Neuronal stem cell (in vitro differentiated cells): Measurements from ENCODE around the gene KCNQ1.
A peak's percentile ranks its signal among the peaks of the same experiment; 100 is the strongest.

ENCODE experiments used
- DNase-seq: peaks from one replicate; pipeline ENCODE4 v3.0.0-alpha.2; 2013; ENCODE audit warnings: low spot score
- H2AFZ ChIP-seq: one replicate; pipeline ENCODE4 v1.6.1; 2013; ENCODE audit warnings: mild to moderate bottlenecking, low read length, inconsistent platforms
- H2AK5ac ChIP-seq: 2 replicates; pipeline ENCODE4 v1.6.1; 2013; ENCODE audit warnings: low read depth, mild to moderate bottlenecking, inconsistent platforms, low read length, moderate library complexity, mixed read lengths
- H2BK120ac ChIP-seq: 2 replicates; pipeline ENCODE4 v1.6.1; 2013; ENCODE audit warnings: low read depth, mild to moderate bottlenecking, inconsistent platforms, low read length, moderate library complexity, mixed read lengths
- H2BK12ac ChIP-seq: one replicate; pipeline ENCODE4 v1.6.1; 2013; ENCODE audit warnings: low read length, inconsistent platforms
- H2BK15ac ChIP-seq: 2 replicates; pipeline ENCODE4 v1.6.1; 2013; ENCODE audit warnings: mild to moderate bottlenecking, low read length, inconsistent platforms, mixed read lengths
- H2BK5ac ChIP-seq: one replicate; pipeline ENCODE4 v1.6.1; 2013; ENCODE audit warnings: inconsistent platforms, mild to moderate bottlenecking, low read length, moderate library complexity
- H3K14ac ChIP-seq: one replicate; pipeline ENCODE4 v1.6.1; 2013; ENCODE audit warnings: low read length, inconsistent platforms
- H3K18ac ChIP-seq: 2 replicates; pipeline ENCODE4 v1.6.1; 2013; ENCODE audit warnings: low read length, inconsistent platforms
- H3K23ac ChIP-seq: 2 replicates; pipeline ENCODE4 v1.6.1; 2013; ENCODE audit warnings: low read depth, mild to moderate bottlenecking, mixed read lengths, low read length, inconsistent platforms; ENCODE audit not compliant: poor library complexity
- H3K27ac ChIP-seq: replicated peaks from 3 replicates; pipeline ENCODE4 v1.5.1; 2013; ENCODE audit warnings: low read length, inconsistent platforms
- H3K27me3 ChIP-seq, 3 experiments: 2 replicates each; pipeline ENCODE4 v1.6.1; 2013; ENCODE audit warnings: low read length in 3 of 3, mild to moderate bottlenecking in 2 of 3, inconsistent platforms in 1 of 3, low read depth in 1 of 3, mixed read lengths in 1 of 3, moderate library complexity in 1 of 3; ENCODE audit not compliant: control insufficient read depth in 3 of 3, insufficient read depth in 3 of 3
- H3K36me3 ChIP-seq, 2 donors: replicated peaks in 1 of 2; 2 replicates each; pipeline ENCODE4 v1.6.1; 2013; ENCODE audit warnings: low read length in 2 of 2; ENCODE audit not compliant: control insufficient read depth in 2 of 2, insufficient read depth in 2 of 2
- H3K4ac ChIP-seq: 2 replicates; pipeline ENCODE4 v1.6.1; 2013; ENCODE audit warnings: inconsistent platforms, mild to moderate bottlenecking, low read length, moderate library complexity
- H3K4me1 ChIP-seq, 2 donors: 1 replicate in 1 of 2; 2 replicates in 1 of 2; pipeline ENCODE4 v1.6.1; 2013; ENCODE audit warnings: low read length in 2 of 2, low read depth in 1 of 2; ENCODE audit not compliant: control insufficient read depth in 2 of 2, insufficient read depth in 1 of 2
- H3K4me2 ChIP-seq: one replicate; pipeline ENCODE4 v1.6.1; 2013; ENCODE audit warnings: mild to moderate bottlenecking, low read length, inconsistent platforms; ENCODE audit not compliant: insufficient read depth, poor library complexity, severe bottlenecking
- H3K4me3 ChIP-seq, 2 donors: 2 replicates each; pipeline ENCODE4 v1.5.1; 2013; ENCODE audit warnings: low read length in 2 of 2, mild to moderate bottlenecking in 2 of 2, inconsistent platforms in 1 of 2, moderate library complexity in 1 of 2
- H3K79me1 ChIP-seq: one replicate; pipeline ENCODE4 v1.6.1; 2013; ENCODE audit warnings: low read depth, mild to moderate bottlenecking, inconsistent platforms, low read length, moderate library complexity
- H3K9ac ChIP-seq: one replicate; pipeline ENCODE4 v1.6.1; 2013; ENCODE audit warnings: mild to moderate bottlenecking, low read depth, low read length, inconsistent platforms; ENCODE audit not compliant: poor library complexity
- H3K9me3 ChIP-seq, 2 donors: replicated peaks in 1 of 2; 2 replicates each; pipeline versions ENCODE3 to v1.6.1; 2013; ENCODE audit warnings: low read length in 2 of 2, mild to moderate bottlenecking in 2 of 2, inconsistent platforms in 1 of 2, low read depth in 1 of 2, mixed read lengths in 1 of 2, moderate library complexity in 1 of 2; ENCODE audit not compliant: control insufficient read depth in 2 of 2, insufficient read depth in 1 of 2
- H4K8ac ChIP-seq: one replicate; pipeline ENCODE4 v1.6.1; 2013; ENCODE audit warnings: low read depth, mild to moderate bottlenecking, inconsistent platforms, low read length, moderate library complexity
- H4K91ac ChIP-seq: one replicate; pipeline ENCODE4 v1.6.1; 2013; ENCODE audit warnings: low read length, low read depth, mild to moderate bottlenecking, inconsistent platforms; ENCODE audit not compliant: poor library complexity
- WGBS, 2 donors: extraction: QIAGEN DNeasy Blood & Tissue Kit; methylation state at CpG; one replicate each; pipeline ENCODE4 v1.1.7; 2013; ENCODE audit warnings: missing lambda C conversion rate in 2 of 2, mixed read lengths in 1 of 2; ENCODE audit not compliant: insufficient read length in 2 of 2, insufficient replicate concordance in 1 of 2; ENCODE audit errors: extremely low coverage in 2 of 2; 5-methylcytosine and 5-hydroxymethylcytosine counted together

KCNQ1 gene

DNA sequence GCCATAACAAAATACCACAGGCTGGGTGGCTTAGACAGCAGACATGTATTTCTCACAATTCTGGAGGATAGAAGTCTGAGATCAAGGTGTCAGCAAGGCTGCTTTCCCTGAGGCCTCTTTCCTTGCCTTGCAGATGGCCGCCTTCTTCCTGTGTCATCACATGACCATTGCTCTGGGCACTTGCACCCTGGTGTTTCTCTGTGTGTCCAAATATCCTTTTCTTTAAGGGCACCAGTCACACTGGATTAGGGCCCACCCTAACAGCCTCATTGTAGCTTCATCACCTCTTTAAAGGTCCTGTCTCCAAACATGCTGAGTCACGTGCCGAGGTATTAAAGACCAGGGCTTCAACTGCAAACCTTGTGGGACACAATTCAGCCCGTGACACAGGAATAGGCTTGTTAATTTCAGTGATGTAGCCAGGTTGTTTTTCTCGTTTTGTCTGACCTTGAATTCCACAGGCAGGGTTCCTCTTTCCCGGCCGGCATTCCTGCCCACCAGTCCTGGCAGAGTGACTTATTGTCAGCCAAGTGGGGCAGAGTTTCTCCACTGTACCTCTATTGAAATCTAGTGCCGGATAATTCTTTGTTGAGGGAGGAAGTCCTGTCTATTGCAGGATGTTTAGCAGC, 154.9 kb downstream of the KCNQ1 start:
- no peak overlapping the region for H3K9ac ChIP-seq
- peaks cover 3 to 4% of the 10 kb centered on the region in 2 donors for H3K9me3 ChIP-seq
- H3K4me2 ChIP-seq = no peak overlapping the region
- WGBS, 2 donors = no CpG with 5 or more reads among the region's 8 CpGs
- H3K18ac ChIP-seq = no peak overlapping the region
- no peak overlapping the region for H2AK5ac ChIP-seq
- no peaks in the 10 kb centered on the region for H3K27me3 ChIP-seq
- H2BK15ac ChIP-seq = no peak overlapping the region
- H3K14ac ChIP-seq = no peak overlapping the region
- no peak overlapping the region for H2BK5ac ChIP-seq
- H3K79me1 ChIP-seq = no peaks in the 10 kb centered on the region
- no peak overlapping the region for H4K8ac ChIP-seq
- H3K4ac ChIP-seq = no peak overlapping the region
- H2BK12ac ChIP-seq = no peak overlapping the region
- H3K27ac ChIP-seq = no peak overlapping the region
- DNase-seq = no peak
- H4K91ac ChIP-seq = no peak overlapping the region
- H3K23ac ChIP-seq = no peak overlapping the region
- peaks cover 0 to 2% of the 10 kb centered on the region in 2 donors for H3K4me1 ChIP-seq
- no peak overlapping the region for H2BK120ac ChIP-seq
- H3K36me3 ChIP-seq = no peaks in the 10 kb centered on the region
- H3K4me3 ChIP-seq = no peak overlapping the region
- H2AFZ ChIP-seq = peak overlapping the region; percentile 23

- Histone ChIP-seq H3K79me1 (no peaks in the 10 kb centered on the region), H3K18ac (no peak overlapping the region), H3K23ac (no peak overlapping the region), H3K36me3 (no peaks in the 10 kb centered on the region), H3K27me3 (no peaks in the 10 kb centered on the region), H4K8ac (no peak overlapping the region), H2AFZ (no peak overlapping the region), H3K14ac (no peak overlapping the region), H3K27ac (no peak overlapping the region), H3K9ac (no peak overlapping the region), H2BK15ac (no peak overlapping the region), H2BK120ac (no peak overlapping the region), H4K91ac (no peak overlapping the region), H2BK12ac (no peak overlapping the region), H3K4me2 (no peak overlapping the region), H2AK5ac (no peak overlapping the region), H3K9me3 (peaks cover 0 to 4% of the 10 kb centered on the region in 2 donors), H3K4me3 (no peak overlapping the region), H2BK5ac (no peak overlapping the region), H3K4me1 (no peaks in the 10 kb centered on the region), H3K4ac (no peak overlapping the region)
- no peak for DNase-seq
- WGBS, 2 donors = no CpG with 5 or more reads among the region's 2 CpGs
Measured at GRCh38 chr11:2609345-2609744, 164.5 kb downstream of the KCNQ1 start.

DNA sequence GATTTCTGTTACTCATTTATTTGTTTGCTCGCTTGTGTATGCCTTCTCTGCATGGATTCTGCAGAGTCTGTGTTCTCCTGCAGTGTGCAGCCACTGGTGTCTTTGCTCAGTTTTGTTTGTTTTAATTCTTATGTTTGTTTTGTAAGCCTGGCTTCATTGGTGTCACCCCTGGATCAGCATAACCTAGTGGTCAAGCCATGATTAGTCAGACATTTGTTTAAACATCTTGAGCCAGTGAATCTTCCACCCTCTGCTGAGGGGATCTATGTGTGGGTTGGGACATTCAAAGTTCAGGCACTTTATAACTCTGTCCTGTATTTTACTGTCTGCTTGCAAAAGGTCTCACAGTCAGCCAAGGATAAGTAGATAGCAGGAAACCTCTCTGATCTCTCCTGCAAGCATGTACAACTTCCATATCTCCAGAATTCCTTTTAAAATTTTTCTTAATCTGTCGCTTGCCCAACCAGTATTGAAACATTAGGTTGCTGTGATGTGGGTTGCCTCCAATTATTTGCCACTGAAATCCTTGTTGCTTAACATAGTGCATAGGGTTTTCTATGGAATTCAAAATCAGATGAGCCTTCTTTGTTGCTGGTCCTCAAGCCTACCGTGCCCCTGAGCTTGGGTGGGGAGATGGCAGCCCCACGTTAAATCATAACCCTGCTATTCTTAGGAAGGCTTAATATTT, 168.2 kb downstream of the KCNQ1 start:
- Histone ChIP-seq H4K8ac (no peak overlapping the region), H4K91ac (no peak overlapping the region), H3K27ac (no peak overlapping the region), H3K36me3 (no peaks in the 10 kb centered on the region), H2AFZ (no peak overlapping the region), H3K23ac (no peak overlapping the region), H3K4ac (no peak overlapping the region), H3K4me3 (no peak overlapping the region), H3K4me2 (no peak overlapping the region), H3K14ac (no peak overlapping the region), H3K4me1 (no peaks in the 10 kb centered on the region), H3K9ac (no peak overlapping the region), H2BK5ac (no peak overlapping the region), H3K79me1 (no peaks in the 10 kb centered on the region), H3K9me3 (no peaks in the 10 kb centered on the region), H3K18ac (no peak overlapping the region), H2BK120ac (no peak overlapping the region), H3K27me3 (no peaks in the 10 kb centered on the region), H2BK15ac (no peak overlapping the region), H2AK5ac (no peak overlapping the region), H2BK12ac (no peak overlapping the region)
- WGBS, 2 donors = no CpG with 5 or more reads among the region's 4 CpGs
- no peak for DNase-seq

DNA sequence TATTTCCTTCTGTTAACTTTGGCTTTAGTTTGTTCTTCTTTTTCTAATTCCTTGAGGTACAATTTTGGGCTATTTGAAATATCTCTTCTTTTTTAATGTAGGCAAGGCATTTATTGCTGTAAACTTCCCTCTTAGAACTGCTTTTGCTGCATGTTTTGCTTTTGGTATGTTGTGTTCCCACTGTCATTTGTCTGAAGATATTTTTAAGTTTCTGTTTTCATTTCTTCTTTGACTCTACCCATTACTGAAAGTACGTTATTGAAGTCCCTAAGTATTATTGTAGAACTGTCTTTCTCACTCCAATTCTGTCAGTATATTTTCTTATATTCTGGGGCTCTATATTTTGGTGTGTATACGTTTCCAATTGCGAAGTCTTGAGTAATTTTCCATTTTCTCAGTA, 177.1 kb downstream of the KCNQ1 start:
- Histone ChIP-seq H2BK15ac (no peak overlapping the region), H3K79me1 (no peaks in the 10 kb centered on the region), H3K23ac (no peak overlapping the region), H2BK120ac (no peak overlapping the region), H2AFZ (no peak overlapping the region), H4K8ac (no peak overlapping the region), H3K27me3 (peaks cover 0 to 2% (median 0%) of the 10 kb centered on the region in 3 experiments), H3K9me3 (peaks cover 0 to 2% of the 10 kb centered on the region in 2 donors), H3K4me1 (no peaks in the 10 kb centered on the region), H3K18ac (no peak overlapping the region), H3K4me3 (no peak overlapping the region), H3K14ac (no peak overlapping the region), H3K4ac (no peak overlapping the region), H2AK5ac (no peak overlapping the region), H3K27ac (no peak overlapping the region), H3K36me3 (no peaks in the 10 kb centered on the region), H3K9ac (no peak overlapping the region), H2BK12ac (no peak overlapping the region), H3K4me2 (no peak overlapping the region), H4K91ac (no peak overlapping the region), H2BK5ac (no peak overlapping the region)
- no CpG with 5 or more reads among the region's 3 CpGs for WGBS, 2 donors
- no peak for DNase-seq
